Right lobe of liver (tissue), 4 donors: ENCODE data around the gene DAGLA.
A peak's percentile ranks its signal among the peaks of the same experiment; 100 is the strongest.

Source experiments
- CTCF ChIP-seq, 4 donors: fragments of 200-600 bp in 3 of 4; fragments of 450-650 bp in 1 of 4; IDR thresholded peaks; one replicate each; pipeline versions ENCODE4 v1.5.1 to v1.8.0; 2016 to 2022; ENCODE audit warnings: antibody characterized with exemption in 4 of 4, mild to moderate bottlenecking in 2 of 4
- POLR2A ChIP-seq: fragments of 450-650 bp; IDR thresholded peaks from one replicate; pipeline ENCODE4 v1.6.1; 2017; ENCODE audit warnings: antibody characterized with exemption, mild to moderate bottlenecking
- donor health status: DM: no; HTN: no; CAD: no.
- donor health status: DM: no; HTN: no; CAD: no.
- donor health status: DM: no; HTN: yes; CAD: no.

- TF ChIP-seq CTCF (IDR thresholded peaks at IDR 0.05) = no peak
- peak; percentile 60 for TF ChIP-seq POLR2A
Observed at GRCh38 chr11:61756452-61757212, 76.4 kb downstream of the DAGLA start.
